SK-N-SH treated with all-trans-retinoic acid at 6 μM for 48 hours (cell line): ENCODE results near the gene DLG3.

ENCODE experiments used
- ARNTL ChIP-seq: fragments of 450-650 bp; formaldehyde crosslinking; IDR thresholded peaks from 2 replicates; pipeline ENCODE4 v1.5.0; 2020; ENCODE audit warnings: low read depth, mild to moderate bottlenecking, moderate library complexity, borderline replicate concordance
- CREB5 ChIP-seq: fragments of 250-450 bp; sonication (Bioruptor Pico); IDR thresholded peaks from 2 replicates; pipeline ENCODE4 v1.5.1; 2020; ENCODE audit warnings: low read depth, mild to moderate bottlenecking, moderate library complexity
- OSR1 ChIP-seq: fragments of 250-450 bp; sonication (Bioruptor Pico); IDR thresholded peaks from 2 replicates; pipeline ENCODE4 v1.8.0; 2022; ENCODE audit warnings: moderate library complexity, mild to moderate bottlenecking, inconsistent platforms
- PATZ1 ChIP-seq: fragments of 250-450 bp; sonication (Bioruptor Pico); IDR thresholded peaks from 2 replicates; pipeline ENCODE4 v1.8.0; 2020; ENCODE audit warnings: mild to moderate bottlenecking, moderate library complexity, borderline replicate concordance
- POU6F1 ChIP-seq: fragments of 250-450 bp; sonication (Bioruptor Pico); IDR thresholded peaks from 2 replicates; pipeline ENCODE4 v1.8.0; 2021; ENCODE audit warnings: low read depth, mild to moderate bottlenecking, moderate library complexity, borderline replicate concordance
- RARB ChIP-seq: fragments of 250-450 bp; sonication (Bioruptor Pico); IDR thresholded peaks from 2 replicates; pipeline ENCODE4 v1.8.0; 2021; ENCODE audit warnings: mild to moderate bottlenecking, moderate library complexity
- ZFP3 ChIP-seq: fragments of 250-450 bp; sonication (Bioruptor Pico); IDR thresholded peaks from 2 replicates; pipeline ENCODE4 v1.5.0; 2020; ENCODE audit warnings: mild to moderate bottlenecking, moderate library complexity

GRCh38 chrX:70456256-70456655, 11.6 kb downstream of the DLG3 start:
- TF ChIP-seq POU6F1 (no peak), RARB (CRISPR knock-in tag) (no peak), PATZ1 (CRISPR knock-in tag) (no peak), CREB5 (no peak), ARNTL (CRISPR knock-in tag) (no peak), OSR1 (CRISPR knock-in tag) (no peak), ZFP3 (CRISPR knock-in tag) (no peak)
